GM23248 (cell line): ENCODE results near the gene TRRAP.

Experiments used
- EZH2 ChIP-seq: fragments of 200-600 bp; sonication (generic); IDR thresholded peaks from 2 replicates; pipeline ENCODE4 v1.6.1; 2018; ENCODE audit warnings: antibody characterized with exemption, mild to moderate bottlenecking; ENCODE audit not compliant: insufficient read depth, poor library complexity, severe bottlenecking
- EZH2phosphoT487 ChIP-seq: fragments of 200-600 bp; sonication (generic); IDR thresholded peaks from 2 replicates; pipeline ENCODE4 v1.6.1; 2018; ENCODE audit warnings: antibody characterized with exemption, moderate library complexity, mild to moderate bottlenecking, low read depth; ENCODE audit not compliant: insufficient read depth

DNA sequence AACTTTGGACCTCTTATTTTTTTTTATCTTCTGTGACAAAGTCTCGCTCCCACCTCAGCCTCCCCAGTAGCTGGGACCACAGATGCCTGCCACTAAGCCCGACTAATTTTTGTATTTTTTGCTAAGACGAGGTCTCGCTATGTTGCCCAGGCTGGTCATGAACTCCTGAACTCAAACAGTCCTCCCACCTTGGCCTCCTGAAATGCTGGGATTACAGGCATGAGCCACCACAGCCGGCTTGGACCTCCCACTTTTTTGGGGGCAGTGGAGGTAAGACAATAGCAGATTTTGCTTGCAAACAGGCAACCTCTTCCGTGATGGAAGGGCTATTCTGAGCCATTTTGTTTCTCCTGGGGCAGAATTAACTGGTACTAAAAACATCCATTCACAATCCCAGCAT, 1.2 kb upstream of the TRRAP start:
- TF ChIP-seq EZH2 (no peak), EZH2phosphoT487 (no peak)
